Upper lobe of right lung (tissue), 1 donor: ENCODE measurements around the gene GPS1. TPM values are rescaled to one million over a fixed set of nuclear protein-coding genes. Genes with fewer than 3 reads are reported as not detected.

Experiments
- ATAC-seq: fragments of 200-7000 bp; cut with Tn5 transposase; one replicate; pipeline ENCODE4 v1.9.1; 2020; ENCODE audit warnings: mild to moderate bottlenecking, moderate library complexity
- DNase-seq: peaks from one replicate; pipeline ENCODE4 v3.0.0-alpha.2; 2020
- H3K27ac ChIP-seq: fragments of 200-600 bp; one replicate; pipeline ENCODE4 v1.8.0; 2022
- H3K27me3 ChIP-seq: fragments of 200-600 bp; one replicate; pipeline ENCODE4 v1.8.0; 2022; ENCODE audit warnings: mild to moderate bottlenecking
- H3K36me3 ChIP-seq: fragments of 200-600 bp; one replicate; pipeline ENCODE4 v1.8.0; 2022
- H3K4me1 ChIP-seq: fragments of 200-600 bp; one replicate; pipeline ENCODE4 v1.8.0; 2022
- H3K4me3 ChIP-seq: fragments of 200-600 bp; one replicate; pipeline ENCODE4 v1.8.0; 2022; ENCODE audit warnings: mild to moderate bottlenecking
- H3K9me3 ChIP-seq: fragments of 200-600 bp; one replicate; pipeline ENCODE4 v1.8.0; 2022
- intact Hi-C: fragments of 100-400 bp; cut with DNase I; formaldehyde crosslinking; loops from one replicate; pipeline ENCODE4 v1.11.0; 2022
- total RNA-seq: library from RNA; stranded (reverse); fragmentation: NEBNext Ultra II Directional; extraction: Animal tissue kit (Norgen Biotek cat#: 25700); gene quantifications from one replicate; pipeline ENCODE4 v1.2.1, GENCODE V29; 2021
- TF ChIP-seq, protein P1 (sequence below): fragments of 200-600 bp; IDR thresholded peaks from one replicate; pipeline ENCODE4 v1.8.0; 2022; ENCODE audit warnings: antibody characterized with exemption
- donor health status: DM: no; HTN: yes; CAD: no; lungs with severe emphysema.

Gene GPS1
- total RNA-seq, 1 donor from 2014 or later, result 78.0 TPM

GRCh38 chr17:82061047-82061925 lies 9.6 kb downstream of the GPS1 start:
- H3K36me3 ChIP-seq, result peaks cover 56% of the 10 kb centered on the region
- H3K4me3 ChIP-seq, result no peak overlapping the region
- peaks cover 13% of the 10 kb centered on the region for H3K4me1 ChIP-seq
- DNase-seq (no peak), ATAC-seq (no peak)
- intact Hi-C loops, result no loop called here
- no peaks in the 10 kb centered on the region for H3K9me3 ChIP-seq
- TF ChIP-seq, protein P1, sequence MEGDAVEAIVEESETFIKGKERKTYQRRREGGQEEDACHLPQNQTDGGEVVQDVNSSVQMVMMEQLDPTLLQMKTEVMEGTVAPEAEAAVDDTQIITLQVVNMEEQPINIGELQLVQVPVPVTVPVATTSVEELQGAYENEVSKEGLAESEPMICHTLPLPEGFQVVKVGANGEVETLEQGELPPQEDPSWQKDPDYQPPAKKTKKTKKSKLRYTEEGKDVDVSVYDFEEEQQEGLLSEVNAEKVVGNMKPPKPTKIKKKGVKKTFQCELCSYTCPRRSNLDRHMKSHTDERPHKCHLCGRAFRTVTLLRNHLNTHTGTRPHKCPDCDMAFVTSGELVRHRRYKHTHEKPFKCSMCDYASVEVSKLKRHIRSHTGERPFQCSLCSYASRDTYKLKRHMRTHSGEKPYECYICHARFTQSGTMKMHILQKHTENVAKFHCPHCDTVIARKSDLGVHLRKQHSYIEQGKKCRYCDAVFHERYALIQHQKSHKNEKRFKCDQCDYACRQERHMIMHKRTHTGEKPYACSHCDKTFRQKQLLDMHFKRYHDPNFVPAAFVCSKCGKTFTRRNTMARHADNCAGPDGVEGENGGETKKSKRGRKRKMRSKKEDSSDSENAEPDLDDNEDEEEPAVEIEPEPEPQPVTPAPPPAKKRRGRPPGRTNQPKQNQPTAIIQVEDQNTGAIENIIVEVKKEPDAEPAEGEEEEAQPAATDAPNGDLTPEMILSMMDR, result no peak
- H3K27ac ChIP-seq, result no peak overlapping the region
- no peaks in the 10 kb centered on the region for H3K27me3 ChIP-seq

- TF ChIP-seq, protein P1, result no peak
- intact Hi-C loops, result no loop called here
- ATAC-seq, result no peak
- no peaks in the 10 kb centered on the region for H3K9me3 ChIP-seq
- no peaks in the 10 kb centered on the region for H3K27me3 ChIP-seq
- H3K36me3 ChIP-seq, result peaks cover 45% of the 10 kb centered on the region
- DNase-seq, result no peak
- H3K4me1 ChIP-seq, result peaks cover 15% of the 10 kb centered on the region
- H3K4me3 ChIP-seq, result no peak overlapping the region
- no peak overlapping the region for H3K27ac ChIP-seq
These were observed 10.6 kb downstream of the GPS1 start for GRCh38 chr17:82062076-82062983.

DNA sequence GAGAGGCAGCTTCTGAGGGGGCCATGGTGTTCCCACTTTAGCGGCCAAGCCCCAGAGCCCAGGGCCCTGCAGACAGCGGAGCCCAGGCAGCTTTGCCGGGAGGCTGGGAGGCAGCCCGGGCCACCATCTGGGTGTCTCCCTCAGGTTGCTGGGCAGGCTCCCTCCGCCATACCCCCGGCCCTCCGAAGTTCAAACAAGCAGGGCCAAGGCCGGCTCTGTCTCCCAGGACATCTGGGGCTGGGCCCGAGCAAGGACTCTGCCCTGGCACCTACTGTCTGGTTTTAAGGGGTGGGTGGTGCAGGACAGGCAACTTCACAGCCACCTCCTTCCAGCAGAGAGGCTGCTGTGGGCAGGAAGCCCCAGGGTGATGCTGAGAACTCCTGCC lies 11.3 kb downstream of the GPS1 start:
- Histone ChIP-seq H3K4me3 (no peak overlapping the region), H3K27me3 (no peaks in the 10 kb centered on the region), H3K36me3 (peaks cover 39% of the 10 kb centered on the region), H3K27ac (no peak overlapping the region), H3K9me3 (no peaks in the 10 kb centered on the region), H3K4me1 (peaks cover 15% of the 10 kb centered on the region)
- ATAC-seq (no peak), DNase-seq (no peak)
- TF ChIP-seq, protein P1, result no peak
- intact Hi-C loops, result no loop called here

DNA sequence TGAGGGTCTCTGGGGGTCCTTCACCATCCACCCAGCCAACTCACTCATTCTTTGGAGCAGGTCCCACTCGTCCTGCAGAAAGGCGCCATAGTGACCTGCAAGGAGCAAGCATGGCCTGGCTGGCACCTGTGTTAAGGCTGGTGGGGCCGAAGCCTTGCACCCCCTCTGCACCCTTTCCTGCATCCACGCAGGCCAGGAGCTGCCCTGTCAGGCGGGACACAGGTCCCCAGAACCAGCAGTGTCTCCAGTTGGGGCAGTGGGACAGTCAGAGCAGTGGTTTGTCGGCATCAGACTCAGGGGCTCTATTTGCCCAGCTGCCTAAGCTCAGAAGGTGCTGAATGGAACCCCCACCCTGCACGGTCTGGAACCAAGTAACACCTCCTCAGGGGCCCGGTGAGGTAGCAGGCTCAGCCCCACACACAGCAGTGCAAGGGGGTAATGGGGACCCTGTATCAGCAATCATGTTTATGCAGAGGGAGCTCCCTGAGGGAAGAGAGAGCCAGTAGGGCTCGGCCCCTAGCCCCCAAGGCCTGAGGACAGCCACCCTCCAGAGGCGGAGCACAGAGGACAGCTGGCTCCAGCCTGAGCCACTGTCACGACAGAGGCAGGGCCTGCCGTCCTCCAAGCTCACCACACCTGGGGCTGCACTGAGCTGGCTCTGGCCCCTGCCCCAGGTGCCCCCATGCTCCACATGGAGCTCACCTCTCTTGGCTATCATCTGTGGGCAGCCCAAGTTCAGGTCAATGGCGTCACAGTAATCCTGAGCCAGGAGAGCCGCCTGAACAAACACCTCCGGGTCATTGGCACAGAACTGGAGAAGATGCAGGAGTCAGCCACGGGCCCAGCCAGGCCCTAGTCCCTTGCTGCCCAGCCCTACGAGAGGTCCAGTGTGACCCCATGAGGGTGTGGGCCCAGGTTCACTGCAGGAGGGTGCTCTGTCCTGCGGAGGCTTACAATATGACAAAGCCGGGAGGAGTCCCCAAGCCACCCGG lies 12.0 kb downstream of the GPS1 start:
- Histone ChIP-seq H3K27me3 (no peaks in the 10 kb centered on the region), H3K27ac (no peak overlapping the region), H3K9me3 (no peaks in the 10 kb centered on the region), H3K4me1 (peaks cover 15% of the 10 kb centered on the region), H3K36me3 (peaks cover 34% of the 10 kb centered on the region), H3K4me3 (no peak overlapping the region)
- TF ChIP-seq, protein P1, result no peak
- no peak for DNase-seq
- ATAC-seq, result no peak
- intact Hi-C loops, result no loop called here
